ENCODE results near the gene PLEKHH1.

Gene PLEKHH1

DNA sequence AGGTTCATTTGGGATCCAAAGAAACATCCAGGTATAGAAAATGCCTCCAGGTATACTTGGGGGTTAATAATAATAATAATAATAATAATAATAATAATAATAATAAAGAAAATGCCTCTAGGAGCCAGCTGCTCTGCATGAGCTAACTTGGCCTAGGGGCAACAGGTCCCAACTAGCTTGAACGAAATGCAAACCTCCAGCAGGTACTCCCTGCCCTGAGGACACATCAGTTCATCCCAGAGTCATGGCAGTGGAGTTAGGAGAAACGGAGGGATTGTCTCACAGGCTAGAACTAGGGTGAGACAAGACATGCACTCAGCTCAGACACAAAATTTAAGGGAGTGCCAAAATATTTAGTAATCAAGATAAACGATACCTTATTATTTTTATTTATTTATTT lies 32.1 kb upstream of the PLEKHH1 start:
- Histone ChIP-seq H3K27ac (ENCODE audit: extremely low read depth, low read depth, low read length) (no peak overlapping the region), H3K36me3 (ENCODE audit: control insufficient read depth in 2 of 2, insufficient read depth in 1 of 2, low read length in 2 of 2) (no peaks in the 10 kb centered on the region; a peak in 1 of 3 replicates), H3K4me3 (ENCODE audit: low read depth, low read length) (no peak overlapping the region), H3K9me3 (ENCODE audit: control insufficient read depth, insufficient read depth, low read depth, low read length) (no peaks in the 10 kb centered on the region), H3K4me1 (ENCODE audit: control insufficient read depth, insufficient read depth, low read length) (no peaks in the 10 kb centered on the region)
- TF ChIP-seq MYNN (tag by site-specific recombination; IDR thresholded peaks at IDR 0.05; ENCODE audit: borderline replicate concordance) (no peak), ZNF23 (tag by site-specific recombination; IDR thresholded peaks at IDR 0.05; ENCODE audit: borderline replicate concordance) (no peak), ZNF473 (tag by site-specific recombination; IDR thresholded peaks at IDR 0.05) (no peak), ZNF248 (tag by site-specific recombination; IDR thresholded peaks at IDR 0.05) (no peak), ZSCAN16 (tag by site-specific recombination; IDR thresholded peaks at IDR 0.05) (no peak), YY2 (tag by site-specific recombination; IDR thresholded peaks at IDR 0.05) (no peak), ZSCAN23 (tag by site-specific recombination; IDR thresholded peaks at IDR 0.05) (no peak), ZNF366 (tag by site-specific recombination; conservative IDR thresholded peaks at IDR 0.05) (no peak), ZNF501 (tag by site-specific recombination; IDR thresholded peaks at IDR 0.05) (no peak), KLF1 (tag by site-specific recombination; IDR thresholded peaks at IDR 0.05) (no peak), ZNF76 (tag by site-specific recombination; IDR thresholded peaks at IDR 0.05; ENCODE audit: borderline replicate concordance, low read depth) (no peak), SETDB1 (IDR thresholded peaks at IDR 0.05; ENCODE audit: insufficient read length, low read length) (no peak), RBAK (tag by site-specific recombination; IDR thresholded peaks at IDR 0.05) (no peak)
- TF ChIP-seq, protein P1, sequence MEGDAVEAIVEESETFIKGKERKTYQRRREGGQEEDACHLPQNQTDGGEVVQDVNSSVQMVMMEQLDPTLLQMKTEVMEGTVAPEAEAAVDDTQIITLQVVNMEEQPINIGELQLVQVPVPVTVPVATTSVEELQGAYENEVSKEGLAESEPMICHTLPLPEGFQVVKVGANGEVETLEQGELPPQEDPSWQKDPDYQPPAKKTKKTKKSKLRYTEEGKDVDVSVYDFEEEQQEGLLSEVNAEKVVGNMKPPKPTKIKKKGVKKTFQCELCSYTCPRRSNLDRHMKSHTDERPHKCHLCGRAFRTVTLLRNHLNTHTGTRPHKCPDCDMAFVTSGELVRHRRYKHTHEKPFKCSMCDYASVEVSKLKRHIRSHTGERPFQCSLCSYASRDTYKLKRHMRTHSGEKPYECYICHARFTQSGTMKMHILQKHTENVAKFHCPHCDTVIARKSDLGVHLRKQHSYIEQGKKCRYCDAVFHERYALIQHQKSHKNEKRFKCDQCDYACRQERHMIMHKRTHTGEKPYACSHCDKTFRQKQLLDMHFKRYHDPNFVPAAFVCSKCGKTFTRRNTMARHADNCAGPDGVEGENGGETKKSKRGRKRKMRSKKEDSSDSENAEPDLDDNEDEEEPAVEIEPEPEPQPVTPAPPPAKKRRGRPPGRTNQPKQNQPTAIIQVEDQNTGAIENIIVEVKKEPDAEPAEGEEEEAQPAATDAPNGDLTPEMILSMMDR (tag by site-specific recombination; IDR thresholded peaks at IDR 0.05) = no peak
- ChIA-PET POLR2A (interaction anchor here (0.6 kb wide), 1 partner anchor 64 kb away, joined by 3 read pairs; no protein-coding TSS in a partner anchor), CTCF (interaction anchor here (0.6 kb wide), 1 partner anchor 817 kb away, joined by 3 read pairs; no protein-coding TSS in a partner anchor)

DNA sequence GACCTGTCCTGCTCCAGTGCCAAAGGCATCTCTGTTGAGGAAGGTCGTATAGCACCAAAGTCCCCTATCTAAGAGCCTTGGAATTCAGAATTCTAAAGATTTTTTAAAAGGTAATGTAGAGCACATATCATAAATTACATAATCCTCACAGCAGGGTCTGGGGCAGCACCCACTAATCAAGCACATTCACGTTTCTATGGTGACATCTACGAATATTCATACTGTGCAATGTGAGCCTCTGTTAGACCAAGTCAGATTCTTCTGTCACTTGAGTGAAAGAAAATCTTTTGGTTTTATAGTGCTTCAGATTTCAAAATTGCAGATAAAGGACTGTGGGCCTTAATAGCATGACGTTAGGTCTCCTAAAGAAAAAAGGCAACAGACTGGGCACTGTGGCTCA lies 31.4 kb upstream of the PLEKHH1 start:
- no peaks in the 10 kb centered on the region for H3K9me3 ChIP-seq (ENCODE audit: control insufficient read depth, insufficient read depth, low read depth, low read length)
- CTCF ChIA-PET = no interaction called here

More for the DNA sequence above, 31.4 kb upstream of the PLEKHH1 start:
- Histone ChIP-seq H3K4me1 (ENCODE audit: control insufficient read depth, insufficient read depth, low read length) (no peaks in the 10 kb centered on the region), H3K36me3 (ENCODE audit: control insufficient read depth in 2 of 2, insufficient read depth in 1 of 2, low read length in 2 of 2) (no peaks in the 10 kb centered on the region; a peak in 1 of 3 replicates), H3K4me3 (ENCODE audit: low read depth, low read length) (no peak overlapping the region), H3K27ac (ENCODE audit: extremely low read depth, low read depth, low read length) (no peak overlapping the region)
- POLR2A ChIA-PET = no interaction called here
- TF ChIP-seq ZNF133 (tag by site-specific recombination; IDR thresholded peaks at IDR 0.05) = no peak
- no peak for TF ChIP-seq YY2 (tag by site-specific recombination; IDR thresholded peaks at IDR 0.05)
- TF ChIP-seq SALL2 (tag by site-specific recombination; IDR thresholded peaks at IDR 0.05; ENCODE audit: borderline replicate concordance) = no peak
- TF ChIP-seq ZIC2 (tag by site-specific recombination; IDR thresholded peaks at IDR 0.05) = no peak
- TF ChIP-seq GLI4 (tag by site-specific recombination; IDR thresholded peaks at IDR 0.05) = no peak
- TF ChIP-seq ZNF76 (tag by site-specific recombination; IDR thresholded peaks at IDR 0.05; ENCODE audit: borderline replicate concordance, low read depth) = no peak
- TF ChIP-seq ZNF707 (tag by site-specific recombination; IDR thresholded peaks at IDR 0.05) = no peak
- TF ChIP-seq, protein P2, sequence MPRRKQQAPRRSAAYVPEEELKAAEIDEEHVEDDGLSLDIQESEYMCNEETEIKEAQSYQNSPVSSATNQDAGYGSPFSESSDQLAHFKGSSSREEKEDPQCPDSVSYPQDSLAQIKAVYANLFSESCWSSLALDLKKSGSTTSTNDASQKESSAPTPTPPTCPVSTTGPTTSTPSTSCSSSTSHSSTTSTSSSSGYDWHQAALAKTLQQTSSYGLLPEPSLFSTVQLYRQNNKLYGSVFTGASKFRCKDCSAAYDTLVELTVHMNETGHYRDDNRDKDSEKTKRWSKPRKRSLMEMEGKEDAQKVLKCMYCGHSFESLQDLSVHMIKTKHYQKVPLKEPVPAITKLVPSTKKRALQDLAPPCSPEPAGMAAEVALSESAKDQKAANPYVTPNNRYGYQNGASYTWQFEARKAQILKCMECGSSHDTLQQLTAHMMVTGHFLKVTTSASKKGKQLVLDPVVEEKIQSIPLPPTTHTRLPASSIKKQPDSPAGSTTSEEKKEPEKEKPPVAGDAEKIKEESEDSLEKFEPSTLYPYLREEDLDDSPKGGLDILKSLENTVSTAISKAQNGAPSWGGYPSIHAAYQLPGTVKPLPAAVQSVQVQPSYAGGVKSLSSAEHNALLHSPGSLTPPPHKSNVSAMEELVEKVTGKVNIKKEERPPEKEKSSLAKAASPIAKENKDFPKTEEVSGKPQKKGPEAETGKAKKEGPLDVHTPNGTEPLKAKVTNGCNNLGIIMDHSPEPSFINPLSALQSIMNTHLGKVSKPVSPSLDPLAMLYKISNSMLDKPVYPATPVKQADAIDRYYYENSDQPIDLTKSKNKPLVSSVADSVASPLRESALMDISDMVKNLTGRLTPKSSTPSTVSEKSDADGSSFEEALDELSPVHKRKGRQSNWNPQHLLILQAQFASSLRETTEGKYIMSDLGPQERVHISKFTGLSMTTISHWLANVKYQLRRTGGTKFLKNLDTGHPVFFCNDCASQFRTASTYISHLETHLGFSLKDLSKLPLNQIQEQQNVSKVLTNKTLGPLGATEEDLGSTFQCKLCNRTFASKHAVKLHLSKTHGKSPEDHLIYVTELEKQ (tag by site-specific recombination; IDR thresholded peaks at IDR 0.05; ENCODE audit: borderline replicate concordance) = no peak
- TF ChIP-seq, protein P3, sequence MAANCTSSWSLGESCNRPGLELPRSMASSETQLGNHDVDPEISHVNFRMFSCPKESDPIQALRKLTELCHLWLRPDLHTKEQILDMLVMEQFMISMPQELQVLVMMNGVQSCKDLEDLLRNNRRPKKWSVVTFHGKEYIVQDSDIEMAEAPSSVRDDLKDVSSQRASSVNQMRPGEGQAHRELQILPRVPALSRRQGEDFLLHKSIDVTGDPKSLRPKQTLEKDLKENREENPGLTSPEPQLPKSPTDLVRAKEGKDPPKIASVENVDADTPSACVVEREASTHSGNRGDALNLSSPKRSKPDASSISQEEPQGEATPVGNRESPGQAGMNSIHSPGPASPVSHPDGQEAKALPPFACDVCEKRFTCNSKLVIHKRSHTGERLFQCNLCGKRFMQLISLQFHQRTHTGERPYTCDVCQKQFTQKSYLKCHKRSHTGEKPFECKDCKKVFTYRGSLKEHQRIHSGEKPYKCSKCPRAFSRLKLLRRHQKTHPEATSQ (tag by site-specific recombination; IDR thresholded peaks at IDR 0.05) = no peak
